ENCODE data around the gene BCKDHA. TPM values are rescaled to one million over a fixed set of nuclear protein-coding genes. Genes with fewer than 3 reads are reported as not detected.

Gene BCKDHA
- total RNA-seq, 3 donors from 2014 or later (not counting 1 experiment from before 2014, with no cell fraction given) = 26.5 to 29.0 (median 28.3) TPM

GRCh38 chr19:41442473-41443355, 45.1 kb downstream of the BCKDHA start, which contains the start of gene ERICH4:
TSS of gene ERICH4 (plus strand) at chr19:41443156. CDS start at chr19:41443170, 14 bp downstream.
- Mint-ChIP-seq H3K9me3 (no peaks in the 10 kb centered on the region), H3K27ac (no peak within 1 kb of the TSS), H3K36me3 (no peaks in the 10 kb centered on the region), H3K4me3 (no peak within 1 kb of the TSS), H3K27me3 (ENCODE audit: low read depth in 2 of 2) (peaks cover 0 to 17% of the 10 kb centered on the region in 2 donors), H3K4me1 (peaks cover 2 to 5% of the 10 kb centered on the region in 2 donors)
- no peaks in the 10 kb centered on the region for H3K9me3 ChIP-seq (ENCODE audit: control insufficient read depth, insufficient read depth, low read length)
- peaks cover 15% of the 10 kb centered on the region for H3K4me1 ChIP-seq (ENCODE audit: control insufficient read depth, insufficient read depth, low read length)
- H3K27ac ChIP-seq (ENCODE audit: low read length) = no peak within 1 kb of the TSS
- DNase-seq (no peak), ATAC-seq (no peak)
- intact Hi-C loops (cut with micrococcal nuclease) = no loop called here
- no peaks in the 10 kb centered on the region for H3K36me3 ChIP-seq (ENCODE audit: control insufficient read depth, insufficient read depth, low read length)
- no peak within 1 kb of the TSS for H3K4me3 ChIP-seq (ENCODE audit: low read length)
- no peak for TF ChIP-seq CTCF (IDR thresholded peaks at IDR 0.05)
- peaks cover under 1% of the 10 kb centered on the region for H3K27me3 ChIP-seq (ENCODE audit: control insufficient read depth, insufficient read depth, low read length)
- WGBS (ENCODE audit: insufficient coverage) = 81% methylated on average over 7 of the region's 7 CpGs

- intact Hi-C loops (cut with micrococcal nuclease) = no loop called here
- no peaks in the 10 kb centered on the region for H3K9me3 ChIP-seq (ENCODE audit: control insufficient read depth, insufficient read depth, low read length)
- Mint-ChIP-seq H3K9me3 (no peaks in the 10 kb centered on the region), H3K27me3 (ENCODE audit: low read depth in 2 of 2) (peaks cover 2 to 17% of the 10 kb centered on the region in 2 donors), H3K4me1 (no peaks in the 10 kb centered on the region), H3K4me3 (no peak overlapping the region), H3K27ac (no peak overlapping the region), H3K36me3 (no peaks in the 10 kb centered on the region)
- H3K36me3 ChIP-seq (ENCODE audit: control insufficient read depth, insufficient read depth, low read length) = no peaks in the 10 kb centered on the region
- H3K4me1 ChIP-seq (ENCODE audit: control insufficient read depth, insufficient read depth, low read length) = peaks cover 13% of the 10 kb centered on the region
- no peak overlapping the region for H3K4me3 ChIP-seq (ENCODE audit: low read length)
- ATAC-seq = no peak
- DNase-seq = no peak
- WGBS (ENCODE audit: insufficient coverage) = 83% methylated on average over 6 of the region's 6 CpGs
- no peak for TF ChIP-seq CTCF (IDR thresholded peaks at IDR 0.05)
- no peak overlapping the region for H3K27ac ChIP-seq (ENCODE audit: low read length)
- peaks cover 3% of the 10 kb centered on the region for H3K27me3 ChIP-seq (ENCODE audit: control insufficient read depth, insufficient read depth, low read length)
Measured at GRCh38 chr19:41443813-41444455, 46.3 kb downstream of the BCKDHA start.

GRCh38 chr19:41445575-41445974, 48.0 kb downstream of the BCKDHA start:
- peaks cover 0 to 8% of the 10 kb centered on the region in 2 donors for H3K4me1 Mint-ChIP-seq
- Histone ChIP-seq H3K4me1 (ENCODE audit: control insufficient read depth, insufficient read depth, low read length) (peaks cover 9% of the 10 kb centered on the region), H3K9me3 (ENCODE audit: control insufficient read depth, insufficient read depth, low read length) (no peaks in the 10 kb centered on the region), H3K4me3 (ENCODE audit: low read length) (no peak overlapping the region), H3K36me3 (ENCODE audit: control insufficient read depth, insufficient read depth, low read length) (no peaks in the 10 kb centered on the region), H3K27me3 (ENCODE audit: control insufficient read depth, insufficient read depth, low read length) (peaks cover 3% of the 10 kb centered on the region), H3K27ac (ENCODE audit: low read length) (no peak overlapping the region)
- WGBS (ENCODE audit: insufficient coverage) = 69% methylated on average over 5 of the region's 5 CpGs
- no peaks in the 10 kb centered on the region for H3K36me3 Mint-ChIP-seq
- intact Hi-C loops (cut with micrococcal nuclease) = no loop called here
- no peak for DNase-seq
- peaks cover 14 to 22% of the 10 kb centered on the region in 2 donors for H3K27me3 Mint-ChIP-seq (ENCODE audit: low read depth in 2 of 2)
- no peak overlapping the region for H3K4me3 Mint-ChIP-seq
- no peak for TF ChIP-seq CTCF (IDR thresholded peaks at IDR 0.05)
- no peak for ATAC-seq
- H3K9me3 Mint-ChIP-seq = no peaks in the 10 kb centered on the region
- no peak overlapping the region for H3K27ac Mint-ChIP-seq
